GM12878 (cell line): Measurements from ENCODE around the gene AXIN1.

Experiments
- HDAC6 ChIP-seq: fragments of 200-600 bp; sonication (generic); IDR thresholded peaks from one replicate; pipeline ENCODE4 v1.8.0; 2017; ENCODE audit warnings: antibody characterized with exemption; ENCODE audit not compliant: unreplicated experiment
- RFX5 ChIP-seq: IDR thresholded peaks from 2 replicates; pipeline ENCODE4 v1.6.1; 2011; ENCODE audit warnings: low read depth, low read length, improper control_type of control experiment

DNA sequence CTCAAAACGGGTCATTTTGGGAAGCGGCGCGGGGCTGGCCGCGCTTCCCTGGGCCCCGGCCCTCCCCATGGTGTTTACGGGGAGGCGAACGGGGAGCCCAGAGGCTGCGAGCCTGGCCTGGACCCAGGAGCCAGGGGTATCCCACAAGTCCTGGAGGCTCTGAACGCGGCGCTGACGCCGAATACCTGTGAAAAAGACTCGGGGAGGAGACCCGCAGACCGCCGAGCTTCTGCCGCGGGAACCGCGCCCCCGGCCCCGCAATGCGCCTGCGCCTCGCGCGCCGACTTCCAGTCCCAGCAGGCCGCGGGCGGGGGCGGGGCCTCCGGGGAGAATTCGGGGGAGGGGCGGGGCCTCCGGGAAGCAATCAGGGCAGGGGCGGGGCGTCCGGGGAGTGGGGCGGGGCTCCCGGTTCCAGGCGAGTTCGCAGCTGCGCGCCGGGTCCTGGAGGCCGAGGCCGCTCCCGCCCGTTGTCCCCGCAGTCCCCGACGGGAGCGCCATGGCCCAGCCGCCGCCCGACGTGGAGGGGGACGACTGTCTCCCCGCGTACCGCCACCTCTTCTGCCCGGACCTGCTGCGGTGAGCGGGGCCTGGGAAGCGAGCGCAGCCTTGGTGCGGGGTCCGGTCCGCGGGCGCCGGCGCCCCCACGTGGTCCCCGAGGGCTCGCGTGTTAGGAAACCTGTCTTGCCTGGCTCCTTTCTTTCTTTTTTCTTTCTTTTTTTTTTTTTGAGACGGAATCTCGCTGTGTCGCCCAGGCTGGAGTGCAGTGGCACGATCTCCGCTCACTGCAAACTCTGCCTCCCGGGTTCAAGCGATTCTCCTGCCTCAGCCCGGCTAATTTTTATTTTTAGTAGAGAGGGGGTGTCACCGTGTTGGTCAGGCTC is 49.2 kb upstream of the AXIN1 start, which contains the start of gene DECR2:
- TF ChIP-seq RFX5 (no peak), HDAC6 (no peak)
